ENCODE results near the gene GRAP2. TPM values are rescaled to one million over a fixed set of nuclear protein-coding genes. Genes with fewer than 3 reads are reported as not detected.

The GRAP2 gene
- total RNA-seq, 1 donor: under 0.01 TPM

DNA sequence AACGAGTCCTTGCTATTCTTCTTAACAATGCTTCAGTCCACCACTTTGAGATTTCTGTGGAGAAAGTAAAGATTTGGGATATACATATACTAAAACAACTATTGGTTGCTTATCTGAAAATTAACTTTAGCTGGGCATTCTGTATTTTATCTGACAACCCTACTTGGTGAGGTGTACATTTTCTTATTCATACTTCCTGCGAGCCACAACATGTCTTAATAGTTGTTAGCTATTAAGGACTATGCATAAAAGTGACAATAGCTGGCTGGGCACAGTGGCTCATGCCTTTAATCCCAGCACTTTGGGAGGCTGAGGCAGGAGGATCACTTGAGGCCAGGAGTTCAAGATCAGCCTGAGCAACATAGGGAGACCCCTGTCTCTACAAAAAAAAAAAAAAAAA, 31.3 kb downstream of the GRAP2 start:
- TF ChIP-seq, protein P1, sequence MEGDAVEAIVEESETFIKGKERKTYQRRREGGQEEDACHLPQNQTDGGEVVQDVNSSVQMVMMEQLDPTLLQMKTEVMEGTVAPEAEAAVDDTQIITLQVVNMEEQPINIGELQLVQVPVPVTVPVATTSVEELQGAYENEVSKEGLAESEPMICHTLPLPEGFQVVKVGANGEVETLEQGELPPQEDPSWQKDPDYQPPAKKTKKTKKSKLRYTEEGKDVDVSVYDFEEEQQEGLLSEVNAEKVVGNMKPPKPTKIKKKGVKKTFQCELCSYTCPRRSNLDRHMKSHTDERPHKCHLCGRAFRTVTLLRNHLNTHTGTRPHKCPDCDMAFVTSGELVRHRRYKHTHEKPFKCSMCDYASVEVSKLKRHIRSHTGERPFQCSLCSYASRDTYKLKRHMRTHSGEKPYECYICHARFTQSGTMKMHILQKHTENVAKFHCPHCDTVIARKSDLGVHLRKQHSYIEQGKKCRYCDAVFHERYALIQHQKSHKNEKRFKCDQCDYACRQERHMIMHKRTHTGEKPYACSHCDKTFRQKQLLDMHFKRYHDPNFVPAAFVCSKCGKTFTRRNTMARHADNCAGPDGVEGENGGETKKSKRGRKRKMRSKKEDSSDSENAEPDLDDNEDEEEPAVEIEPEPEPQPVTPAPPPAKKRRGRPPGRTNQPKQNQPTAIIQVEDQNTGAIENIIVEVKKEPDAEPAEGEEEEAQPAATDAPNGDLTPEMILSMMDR (IDR thresholded peaks at IDR 0.05; ENCODE audit: insufficient read depth, low read depth, low read length): no peak

DNA sequence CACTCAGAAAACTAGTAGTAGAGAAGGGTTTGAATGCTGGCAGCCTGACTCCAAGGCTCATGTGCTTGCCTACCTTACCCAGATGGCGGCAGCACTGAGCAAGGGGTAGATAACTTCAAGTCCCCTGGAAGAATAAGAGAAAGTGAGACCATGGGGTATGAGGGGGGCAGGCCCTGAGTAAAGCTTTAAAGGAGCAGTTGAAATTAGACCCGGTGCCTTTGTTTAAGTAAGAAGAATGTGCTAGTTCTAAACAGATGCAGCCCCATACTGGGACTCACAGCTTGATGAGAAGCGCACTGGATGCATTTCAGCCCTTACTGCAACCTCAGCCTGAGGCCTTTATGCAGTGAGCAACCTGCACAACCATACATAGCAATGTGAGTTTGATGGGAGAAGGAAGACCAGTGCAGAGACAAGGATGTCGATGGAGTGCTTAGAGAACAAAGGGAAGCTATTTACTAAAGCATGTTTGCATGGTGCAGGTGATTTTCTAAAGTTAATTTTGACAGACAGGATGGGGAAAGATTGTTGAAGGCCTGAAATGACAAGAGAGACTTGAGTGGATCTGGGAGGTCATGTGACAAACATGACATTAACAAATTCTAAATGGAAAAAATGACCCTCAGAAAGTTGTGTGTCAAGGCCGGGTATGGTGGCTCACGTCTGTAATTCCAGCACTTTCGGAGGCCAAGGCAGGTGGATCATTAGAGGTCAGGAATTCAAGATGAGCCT, 32.2 kb downstream of the GRAP2 start:
- TF ChIP-seq, protein P1 (IDR thresholded peaks at IDR 0.05; ENCODE audit: insufficient read depth, low read depth, low read length): peak; percentile 78

More for the DNA sequence above, 31.3 kb downstream of the GRAP2 start:
- DNase-seq (ENCODE audit: low read depth): no peak
- no peak overlapping the region for H3K4me3 ChIP-seq (ENCODE audit: low read depth, low read length)

DNA sequence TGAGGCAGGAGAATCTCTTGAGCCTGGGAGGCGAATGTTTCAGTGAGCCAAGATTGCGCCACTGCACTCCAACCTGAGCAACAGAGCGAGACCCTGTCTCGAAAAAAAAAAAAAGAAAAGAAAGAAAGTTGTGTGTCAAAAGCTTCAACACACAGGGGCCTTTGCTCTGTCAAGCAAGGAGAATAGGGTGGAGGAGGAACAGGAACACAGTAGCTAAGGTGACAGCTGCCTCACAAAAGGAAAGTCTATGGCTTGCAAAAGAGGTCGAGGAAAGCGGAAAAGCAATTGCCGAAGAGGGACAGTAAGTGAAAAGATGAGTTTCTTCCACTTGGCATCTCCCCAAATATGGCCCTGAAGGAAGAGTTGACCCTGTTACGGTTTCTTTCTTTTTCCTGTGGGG, 32.9 kb downstream of the GRAP2 start:
- TF ChIP-seq, protein P1 (IDR thresholded peaks at IDR 0.05; ENCODE audit: insufficient read depth, low read depth, low read length): no peak
- DNase-seq (ENCODE audit: low read depth): no peak
- H3K4me3 ChIP-seq (ENCODE audit: low read depth, low read length): no peak overlapping the region

More for the DNA sequence above, 32.2 kb downstream of the GRAP2 start:
- DNase-seq (ENCODE audit: low read depth): peak; percentile 25
- H3K4me3 ChIP-seq (ENCODE audit: low read depth, low read length): no peak overlapping the region

DNA sequence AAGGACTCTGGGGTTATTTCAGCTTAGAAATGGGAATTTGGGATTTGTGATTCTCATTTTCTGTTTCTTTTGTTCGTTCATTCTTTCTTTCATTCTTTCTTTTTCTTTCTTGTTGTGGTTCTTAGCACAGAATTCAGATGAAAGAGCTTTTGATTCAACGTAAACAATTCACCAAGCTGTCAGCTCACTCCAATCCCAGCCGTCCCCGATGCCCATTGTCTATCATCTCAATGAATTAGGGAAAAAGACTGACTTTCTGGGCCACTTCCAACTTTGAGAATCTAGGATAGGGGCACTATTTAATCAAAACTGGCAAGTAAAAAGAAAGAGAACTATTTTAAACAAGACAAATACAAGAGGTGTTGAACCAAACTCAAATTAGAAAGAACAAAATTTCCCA, 34.2 kb downstream of the GRAP2 start:
- H3K4me3 ChIP-seq (ENCODE audit: low read depth, low read length): no peak overlapping the region
- TF ChIP-seq, protein P1 (IDR thresholded peaks at IDR 0.05; ENCODE audit: insufficient read depth, low read depth, low read length): no peak
- no peak for DNase-seq (ENCODE audit: low read depth)

DNA sequence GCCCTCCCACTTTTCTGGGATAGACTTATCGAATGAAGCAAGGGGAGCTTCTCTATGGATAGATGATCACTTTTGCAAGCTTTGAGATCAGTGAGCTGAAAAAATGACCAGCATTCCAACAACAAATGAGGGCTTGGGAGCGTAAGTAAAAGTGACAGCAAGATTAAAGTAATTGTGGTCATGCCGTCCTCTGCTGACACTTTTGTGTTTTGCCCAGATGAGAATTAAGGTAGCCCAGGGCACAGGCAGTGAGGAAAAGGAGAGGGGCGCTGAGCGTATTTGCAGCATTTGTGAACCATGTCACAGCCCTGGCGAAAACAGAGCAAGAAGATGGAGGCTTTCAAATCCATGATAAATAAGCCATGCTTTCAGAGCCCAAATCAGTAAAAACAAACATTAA, 34.7 kb downstream of the GRAP2 start:
- no peak overlapping the region for H3K4me3 ChIP-seq (ENCODE audit: low read depth, low read length)
- TF ChIP-seq, protein P1 (IDR thresholded peaks at IDR 0.05; ENCODE audit: insufficient read depth, low read depth, low read length): no peak
- no peak for DNase-seq (ENCODE audit: low read depth)

DNA sequence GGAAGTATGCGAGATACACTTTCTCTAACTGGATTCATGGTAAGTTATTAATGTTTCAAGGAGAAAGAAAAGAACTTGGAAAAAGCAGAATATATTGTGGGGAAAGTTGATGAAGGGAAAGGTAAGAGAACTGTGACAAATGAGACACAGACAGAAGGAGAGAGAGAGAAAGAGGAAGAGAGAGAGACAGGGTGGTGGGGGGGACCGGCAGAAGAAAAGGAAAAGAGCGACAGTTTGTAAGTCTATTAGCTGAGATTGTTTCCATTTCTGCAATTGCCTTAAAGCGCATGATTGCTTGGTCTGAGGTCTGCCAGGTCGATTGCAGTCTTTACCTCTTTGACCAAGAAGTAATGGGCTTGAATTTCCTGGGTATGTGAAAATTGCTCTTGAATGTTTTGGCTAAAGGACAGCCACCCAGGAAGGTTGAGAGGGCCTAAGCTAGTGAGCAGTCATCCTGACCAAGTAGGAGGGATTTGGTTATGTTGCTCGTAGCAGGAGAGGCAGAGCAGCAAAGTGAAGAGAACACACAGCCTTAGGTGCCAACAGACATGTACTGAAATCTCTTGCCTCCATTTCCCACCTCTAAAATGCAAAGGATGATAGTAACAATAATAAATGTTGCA, 35.8 kb downstream of the GRAP2 start:
- TF ChIP-seq, protein P1 (IDR thresholded peaks at IDR 0.05; ENCODE audit: insufficient read depth, low read depth, low read length): no peak
- H3K4me3 ChIP-seq (ENCODE audit: low read depth, low read length): no peak overlapping the region
- no peak for DNase-seq (ENCODE audit: low read depth)

Measured in fibroblast of villous mesenchyme (primary cell).